ENCODE measurements around the gene TUT7. TPM values are rescaled to one million over a fixed set of nuclear protein-coding genes. Genes with fewer than 3 reads are reported as not detected.

TUT7 gene
- total RNA-seq, 2 experiments from 2014 or later, result 29.2 to 43.4 TPM

DNA sequence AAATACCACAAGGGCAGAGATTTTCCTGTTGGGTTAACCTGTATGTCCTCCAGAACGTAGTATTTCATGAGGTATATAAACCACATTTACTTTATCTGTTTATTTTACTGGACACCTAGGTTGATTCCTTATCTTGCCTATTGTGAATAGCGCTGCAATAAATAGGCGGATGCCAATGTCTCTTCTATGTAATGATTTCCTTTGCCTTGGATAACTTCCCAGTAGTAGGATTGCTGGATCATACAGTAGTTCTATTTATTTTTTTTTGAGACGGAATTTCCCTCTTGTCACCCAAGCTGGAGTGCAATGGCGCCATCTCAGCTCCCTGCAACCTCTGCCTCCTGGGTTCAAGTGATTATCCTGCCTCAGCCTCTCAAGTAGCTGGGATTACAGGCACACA, 15.6 kb upstream of the TUT7 start:
- Histone ChIP-seq H3K9me2 (ENCODE audit: insufficient read depth, low read length) (no peaks in the 10 kb centered on the region), H3K4me1 (ENCODE audit: insufficient read depth, low read length, poor library complexity, severe bottlenecking) (no peaks in the 10 kb centered on the region), H3K4me3 (ENCODE audit: low read depth, low read length, poor library complexity, severe bottlenecking) (no peak overlapping the region), H3K4me2 (ENCODE audit: low read length) (no peak overlapping the region), H2AFZ (ENCODE audit: low read length) (no peak overlapping the region), H3K9me3 (ENCODE audit: low read length) (peaks cover 13% of the 10 kb centered on the region; the same call in 1 of the 2 replicates), H4K20me1 (ENCODE audit: insufficient read depth, low read length) (no peaks in the 10 kb centered on the region), H3K27ac (ENCODE audit: low read depth, low read length, poor library complexity, severe bottlenecking) (no peak overlapping the region), H3K36me3 (ENCODE audit: insufficient read depth, low read length) (no peaks in the 10 kb centered on the region), H3K79me2 (ENCODE audit: insufficient read depth, low read depth, low read length) (no peaks in the 10 kb centered on the region)
- intact Hi-C loops (cut with micrococcal nuclease; ENCODE audit: unreplicated experiment), result no loop called here
- ChIA-PET POLR2A (interaction anchor here (0.7 kb wide), 1 partner anchor 16 kb away, joined by 4 read pairs; no protein-coding TSS in a partner anchor), CTCF (ENCODE audit: unreplicated experiment) (no interaction called here)
- DNase-seq (ENCODE audit: low spot score), result no peak
- TF ChIP-seq EZH2phosphoT487 (IDR thresholded peaks at IDR 0.05; ENCODE audit: borderline replicate concordance, low read depth, low read length), result no peak
- TF ChIP-seq, protein P1, sequence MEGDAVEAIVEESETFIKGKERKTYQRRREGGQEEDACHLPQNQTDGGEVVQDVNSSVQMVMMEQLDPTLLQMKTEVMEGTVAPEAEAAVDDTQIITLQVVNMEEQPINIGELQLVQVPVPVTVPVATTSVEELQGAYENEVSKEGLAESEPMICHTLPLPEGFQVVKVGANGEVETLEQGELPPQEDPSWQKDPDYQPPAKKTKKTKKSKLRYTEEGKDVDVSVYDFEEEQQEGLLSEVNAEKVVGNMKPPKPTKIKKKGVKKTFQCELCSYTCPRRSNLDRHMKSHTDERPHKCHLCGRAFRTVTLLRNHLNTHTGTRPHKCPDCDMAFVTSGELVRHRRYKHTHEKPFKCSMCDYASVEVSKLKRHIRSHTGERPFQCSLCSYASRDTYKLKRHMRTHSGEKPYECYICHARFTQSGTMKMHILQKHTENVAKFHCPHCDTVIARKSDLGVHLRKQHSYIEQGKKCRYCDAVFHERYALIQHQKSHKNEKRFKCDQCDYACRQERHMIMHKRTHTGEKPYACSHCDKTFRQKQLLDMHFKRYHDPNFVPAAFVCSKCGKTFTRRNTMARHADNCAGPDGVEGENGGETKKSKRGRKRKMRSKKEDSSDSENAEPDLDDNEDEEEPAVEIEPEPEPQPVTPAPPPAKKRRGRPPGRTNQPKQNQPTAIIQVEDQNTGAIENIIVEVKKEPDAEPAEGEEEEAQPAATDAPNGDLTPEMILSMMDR (conservative IDR thresholded peaks at IDR 0.05; ENCODE audit: low read length), result no peak
- BruUV-seq (replicated peaks), result no TSS peak

DNA sequence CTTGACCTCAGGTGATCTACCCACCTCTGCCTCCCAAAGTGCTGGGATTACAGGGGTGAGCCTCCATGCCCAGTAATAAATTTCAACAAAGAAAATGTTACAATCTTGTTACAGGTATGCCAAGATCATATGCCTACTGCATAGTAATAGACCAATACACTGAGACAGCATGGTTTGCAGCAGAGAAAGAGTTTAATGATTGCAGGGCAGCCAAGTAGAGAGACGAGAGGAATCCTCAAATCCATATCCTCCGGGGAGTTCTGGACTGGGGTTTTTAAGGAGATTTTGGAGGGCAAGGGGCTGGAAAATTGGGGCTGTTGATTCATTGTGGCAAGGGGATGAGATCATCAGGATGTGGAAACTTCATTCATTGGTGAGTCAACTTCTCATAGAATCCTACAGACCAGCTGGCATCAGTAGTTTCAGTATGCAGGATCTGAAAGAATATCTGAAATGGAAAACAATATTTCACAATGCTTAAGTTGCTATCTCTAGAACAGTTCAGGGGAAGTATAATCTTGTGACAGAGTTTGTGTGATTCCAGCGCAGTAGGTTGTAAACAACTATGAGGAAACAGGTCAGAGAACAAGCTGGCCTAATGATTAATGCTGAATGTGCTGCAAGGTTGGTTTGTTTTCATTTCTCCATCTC, 14.8 kb upstream of the TUT7 start:
- no peak overlapping the region for H3K27ac ChIP-seq (ENCODE audit: low read depth, low read length, poor library complexity, severe bottlenecking)
- H3K4me1 ChIP-seq (ENCODE audit: insufficient read depth, low read length, poor library complexity, severe bottlenecking), result no peaks in the 10 kb centered on the region
- H2AFZ ChIP-seq (ENCODE audit: low read length), result no peak overlapping the region
- CTCF ChIA-PET (ENCODE audit: unreplicated experiment), result interaction anchor here (0.5 kb wide), 1 partner anchor 98 kb away, joined by 3 read pairs; no protein-coding TSS in a partner anchor
- no peaks in the 10 kb centered on the region for H3K9me2 ChIP-seq (ENCODE audit: insufficient read depth, low read length)
- H4K20me1 ChIP-seq (ENCODE audit: insufficient read depth, low read length), result no peaks in the 10 kb centered on the region
- no peaks in the 10 kb centered on the region for H3K36me3 ChIP-seq (ENCODE audit: insufficient read depth, low read length)
- H3K79me2 ChIP-seq (ENCODE audit: insufficient read depth, low read depth, low read length), result no peaks in the 10 kb centered on the region
- H3K4me3 ChIP-seq (ENCODE audit: low read depth, low read length, poor library complexity, severe bottlenecking), result no peak overlapping the region
- POLR2A ChIA-PET, result no interaction called here
- DNase-seq (ENCODE audit: low spot score), result no peak
- H3K4me2 ChIP-seq (ENCODE audit: low read length), result no peak overlapping the region
- intact Hi-C loops (cut with micrococcal nuclease; ENCODE audit: unreplicated experiment), result no loop called here
- TF ChIP-seq EZH2phosphoT487 (IDR thresholded peaks at IDR 0.05; ENCODE audit: borderline replicate concordance, low read depth, low read length), result no peak
- TF ChIP-seq, protein P1 (conservative IDR thresholded peaks at IDR 0.05; ENCODE audit: low read length), result no peak
- peaks cover 13% of the 10 kb centered on the region; the same call in 1 of the 2 replicates for H3K9me3 ChIP-seq (ENCODE audit: low read length)
- BruUV-seq (replicated peaks), result no TSS peak

DNA sequence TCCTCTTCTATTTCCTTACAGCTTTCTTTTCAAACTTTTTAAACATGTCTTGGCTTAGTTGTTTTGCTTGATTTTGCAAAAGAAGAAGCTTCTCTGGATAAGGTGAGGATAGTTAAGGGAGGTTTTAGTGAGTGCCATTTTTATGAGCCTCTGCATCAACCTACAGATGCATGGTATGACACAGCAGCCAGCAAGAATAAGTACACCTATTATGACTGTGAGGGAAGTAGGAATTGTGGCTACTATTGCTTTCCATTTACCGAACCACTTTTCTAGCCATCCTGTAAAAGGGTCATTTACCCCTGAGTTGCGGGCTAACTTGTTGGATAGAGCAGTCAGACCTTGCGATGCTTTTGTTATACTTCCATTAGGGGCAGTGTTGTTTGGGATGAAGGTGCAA, 7.0 kb upstream of the TUT7 start:
- no TSS peak for BruUV-seq (replicated peaks)
- intact Hi-C loops (cut with micrococcal nuclease; ENCODE audit: unreplicated experiment), result no loop called here
- Histone ChIP-seq H3K4me2 (ENCODE audit: low read length) (no peak overlapping the region), H3K9me3 (ENCODE audit: low read length) (no peaks in the 10 kb centered on the region), H3K9me2 (ENCODE audit: insufficient read depth, low read length) (no peaks in the 10 kb centered on the region), H3K79me2 (ENCODE audit: insufficient read depth, low read depth, low read length) (no peaks in the 10 kb centered on the region), H3K27ac (ENCODE audit: low read depth, low read length, poor library complexity, severe bottlenecking) (no peak overlapping the region), H2AFZ (ENCODE audit: low read length) (no peak overlapping the region), H3K4me1 (ENCODE audit: insufficient read depth, low read length, poor library complexity, severe bottlenecking) (peaks cover 5% of the 10 kb centered on the region), H3K4me3 (ENCODE audit: low read depth, low read length, poor library complexity, severe bottlenecking) (no peak overlapping the region), H3K36me3 (ENCODE audit: insufficient read depth, low read length) (no peaks in the 10 kb centered on the region), H4K20me1 (ENCODE audit: insufficient read depth, low read length) (no peaks in the 10 kb centered on the region)
- TF ChIP-seq EZH2phosphoT487 (IDR thresholded peaks at IDR 0.05; ENCODE audit: borderline replicate concordance, low read depth, low read length), result no peak
- TF ChIP-seq, protein P1 (conservative IDR thresholded peaks at IDR 0.05; ENCODE audit: low read length), result no peak
- POLR2A ChIA-PET, result no interaction called here
- CTCF ChIA-PET (ENCODE audit: unreplicated experiment), result no interaction called here
- DNase-seq (ENCODE audit: low spot score), result no peak
